T-helper 17 cell (primary cell): Measurements from ENCODE around the gene TM9SF4. TPM values are rescaled to one million over a fixed set of nuclear protein-coding genes. Genes with fewer than 3 reads are reported as not detected.

Experiments used
- ATAC-seq: fragments of 150-1000 bp; cut with Tn5 transposase; 2 replicates; pipeline ENCODE4 v1.10.0; 2021; ENCODE audit warnings: mild to moderate bottlenecking, moderate library complexity
- DNase-seq, 3 donors: peaks; one replicate each; pipeline versions ENCODE4 v3.0.0 to v3.0.0-alpha.2; 2020 to 2021
- H3K9me3 ChIP-seq: one replicate; pipeline ENCODE4 v1.7.0; 2013; ENCODE audit warnings: low read length, mild to moderate bottlenecking; ENCODE audit not compliant: control insufficient read depth, poor library complexity, severe bottlenecking
- H3K27ac Mint-ChIP-seq: one replicate; pipeline ENCODE4 v1.8.0; 2022; ENCODE audit warnings: mild to moderate bottlenecking, moderate library complexity, mixed read lengths
- H3K27me3 Mint-ChIP-seq: one replicate; pipeline ENCODE4 v1.8.0; 2022; ENCODE audit warnings: mixed read lengths
- H3K36me3 Mint-ChIP-seq: one replicate; pipeline ENCODE4 v1.8.0; 2022; ENCODE audit warnings: low read depth, mixed read lengths
- H3K4me1 Mint-ChIP-seq: one replicate; pipeline ENCODE4 v1.8.0; 2022; ENCODE audit warnings: mild to moderate bottlenecking, mixed read lengths
- H3K4me3 Mint-ChIP-seq: one replicate; pipeline ENCODE4 v1.8.0; 2022; ENCODE audit warnings: mild to moderate bottlenecking, moderate library complexity, mixed read lengths
- total RNA-seq, 4 donors: library from RNA in 2 of 4; stranded (reverse) in 2 of 4; gene quantifications; one replicate each; pipeline ENCODE4 v1.2.3 and lab custom pipeline; 2022 to 2026

TM9SF4 gene
- total RNA-seq, 2 donors from 2014 or later, result 41.2 to 42.4 TPM

DNA sequence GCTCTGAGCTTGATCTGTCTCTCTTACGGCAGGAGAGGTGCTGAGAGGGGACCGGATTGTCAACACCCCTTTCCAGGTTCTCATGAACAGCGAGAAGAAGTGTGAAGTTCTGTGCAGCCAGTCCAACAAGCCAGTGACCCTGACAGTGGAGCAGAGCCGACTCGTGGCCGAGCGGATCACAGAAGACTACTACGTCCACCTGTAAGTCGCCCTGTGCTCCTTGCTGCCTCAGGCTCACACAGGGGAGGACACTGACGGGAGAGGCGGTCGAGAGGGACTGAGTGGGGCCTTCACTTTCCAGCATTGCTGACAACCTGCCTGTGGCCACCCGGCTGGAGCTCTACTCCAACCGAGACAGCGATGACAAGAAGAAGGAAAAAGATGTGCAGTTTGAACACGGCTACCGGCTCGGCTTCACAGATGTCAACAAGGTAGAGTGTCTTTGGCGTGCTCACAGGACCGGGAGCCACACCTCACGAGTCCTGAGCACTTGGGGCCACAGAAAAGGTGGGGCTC, 32.0 kb downstream of the TM9SF4 start:
- H3K9me3 ChIP-seq, result no peaks in the 10 kb centered on the region
- H3K27ac Mint-ChIP-seq, result no peak overlapping the region
- ATAC-seq (no peak), DNase-seq (no peak)
- H3K27me3 Mint-ChIP-seq, result no peaks in the 10 kb centered on the region
- peaks cover 8% of the 10 kb centered on the region for H3K4me1 Mint-ChIP-seq
- no peak overlapping the region for H3K4me3 Mint-ChIP-seq
- H3K36me3 Mint-ChIP-seq, result peaks cover 30% of the 10 kb centered on the region

DNA sequence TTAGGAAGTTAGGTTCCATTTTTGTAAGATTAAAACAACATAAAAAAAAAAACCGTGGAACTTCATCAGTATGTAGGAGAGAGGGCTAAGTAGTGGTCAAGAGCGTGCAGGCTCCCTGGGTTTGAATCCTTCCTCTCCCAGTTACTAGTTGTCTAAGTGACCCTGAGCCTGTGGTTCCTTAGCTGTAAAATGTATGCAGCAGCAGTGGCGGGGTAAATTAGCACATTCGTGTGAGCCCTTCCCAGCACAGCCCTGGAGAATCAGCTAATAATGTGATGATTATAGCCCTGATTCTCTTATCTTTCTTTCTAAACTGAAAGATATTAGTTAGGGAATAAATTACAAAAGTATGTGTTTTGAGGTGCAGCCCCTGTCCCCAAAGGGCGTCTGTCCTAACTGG, 32.6 kb downstream of the TM9SF4 start:
- Mint-ChIP-seq H3K27ac (peak overlapping the region; percentile 43), H3K36me3 (peaks cover 30% of the 10 kb centered on the region), H3K4me3 (no peak overlapping the region), H3K4me1 (peaks cover 8% of the 10 kb centered on the region), H3K27me3 (no peaks in the 10 kb centered on the region)
- ATAC-seq, result no peak
- H3K9me3 ChIP-seq, result no peaks in the 10 kb centered on the region
- no peak for DNase-seq

DNA sequence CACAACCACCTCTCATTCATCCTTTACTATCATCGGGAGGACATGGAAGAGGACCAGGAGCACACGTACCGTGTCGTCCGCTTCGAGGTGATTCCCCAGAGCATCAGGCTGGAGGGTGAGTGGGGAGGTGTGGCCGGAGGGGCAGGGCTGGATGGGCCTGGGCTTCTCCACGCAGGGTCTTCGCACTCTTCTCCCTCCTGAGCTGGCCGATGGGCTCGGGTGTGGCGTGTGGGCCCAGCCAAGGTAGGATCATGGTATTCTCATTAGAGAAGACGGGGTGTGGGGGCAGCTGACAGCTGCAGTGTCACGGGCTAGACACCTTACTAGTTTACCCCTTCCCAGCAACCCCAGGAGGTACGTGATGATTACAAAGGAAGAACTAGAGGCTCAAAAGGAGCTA, 33.5 kb downstream of the TM9SF4 start:
- ATAC-seq (no peak), DNase-seq (no peak)
- Mint-ChIP-seq H3K4me3 (no peak overlapping the region), H3K27ac (peak overlapping the region; percentile 43), H3K4me1 (peaks cover 6% of the 10 kb centered on the region), H3K27me3 (no peaks in the 10 kb centered on the region), H3K36me3 (peaks cover 27% of the 10 kb centered on the region)
- H3K9me3 ChIP-seq, result no peaks in the 10 kb centered on the region

DNA sequence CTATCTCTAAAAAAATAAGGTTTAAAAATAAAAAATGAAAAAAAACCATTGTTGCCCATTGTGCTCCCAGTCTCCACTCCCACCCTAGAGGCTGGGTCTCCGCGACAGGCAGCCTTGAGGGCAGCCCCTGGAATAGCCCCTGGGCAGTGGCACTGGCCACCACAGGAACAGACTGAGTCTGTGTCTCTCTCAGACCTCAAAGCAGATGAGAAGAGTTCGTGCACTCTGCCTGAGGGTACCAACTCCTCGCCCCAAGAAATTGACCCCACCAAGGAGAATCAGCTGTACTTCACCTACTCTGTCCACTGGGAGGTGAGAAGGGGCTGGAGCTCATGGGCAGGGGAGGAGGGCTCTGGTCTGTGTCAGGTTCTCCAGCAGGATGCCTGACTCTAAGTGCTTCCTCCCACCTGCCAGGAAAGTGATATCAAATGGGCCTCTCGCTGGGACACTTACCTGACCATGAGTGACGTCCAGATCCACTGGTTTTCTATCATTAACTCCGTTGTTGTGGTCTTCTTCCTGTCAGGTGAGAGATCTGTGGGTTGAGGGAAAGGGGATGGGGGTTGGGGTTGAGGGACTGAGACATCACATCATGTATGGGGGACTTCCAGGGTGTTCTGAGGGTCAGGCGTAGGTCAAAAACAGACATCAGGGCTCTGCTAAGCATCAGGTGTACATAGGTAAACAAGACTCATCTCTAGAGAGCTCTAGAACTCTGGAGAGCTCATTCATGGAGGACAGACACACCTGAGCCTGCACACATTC, 35.6 kb downstream of the TM9SF4 start:
- no peak for ATAC-seq
- Mint-ChIP-seq H3K36me3 (peaks cover 15% of the 10 kb centered on the region), H3K27ac (peak overlapping the region; percentile 72)

DNA sequence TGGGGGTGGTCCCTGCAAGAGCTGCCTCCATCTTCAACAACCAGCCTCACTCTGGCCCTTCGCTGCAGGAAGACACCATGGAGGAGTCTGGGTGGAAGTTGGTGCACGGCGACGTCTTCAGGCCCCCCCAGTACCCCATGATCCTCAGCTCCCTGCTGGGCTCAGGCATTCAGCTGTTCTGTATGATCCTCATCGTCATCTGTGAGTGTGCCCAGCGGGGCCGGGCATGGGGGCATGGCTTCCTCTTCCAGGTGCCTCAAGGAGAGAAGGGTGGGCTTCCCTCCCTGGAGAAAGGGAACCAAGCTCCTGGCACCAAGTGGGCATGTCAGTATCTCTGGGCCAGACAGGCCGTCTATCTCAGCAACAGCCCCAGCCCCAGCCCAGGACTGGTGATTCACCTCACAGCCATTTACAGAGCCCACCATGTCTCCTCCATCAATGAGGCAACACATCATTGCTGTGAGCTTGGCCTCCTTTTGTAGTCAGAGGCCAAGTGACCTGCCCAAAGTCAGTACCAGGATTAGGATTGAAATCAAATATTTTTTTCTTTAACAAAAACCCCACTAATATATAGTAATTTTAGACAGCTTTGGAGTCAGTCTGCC, 40.2 kb downstream of the TM9SF4 start:
- Mint-ChIP-seq H3K4me3 (no peak overlapping the region), H3K27ac (no peak overlapping the region), H3K4me1 (peaks cover 2% of the 10 kb centered on the region), H3K27me3 (no peaks in the 10 kb centered on the region), H3K36me3 (peaks cover 8% of the 10 kb centered on the region)
- no peaks in the 10 kb centered on the region for H3K9me3 ChIP-seq
- ATAC-seq (no peak), DNase-seq (no peak)

More for the DNA sequence above, 35.6 kb downstream of the TM9SF4 start:
- no peak for DNase-seq
- Mint-ChIP-seq H3K27me3 (no peaks in the 10 kb centered on the region), H3K4me1 (no peaks in the 10 kb centered on the region), H3K4me3 (no peak overlapping the region)
- no peaks in the 10 kb centered on the region for H3K9me3 ChIP-seq

DNA sequence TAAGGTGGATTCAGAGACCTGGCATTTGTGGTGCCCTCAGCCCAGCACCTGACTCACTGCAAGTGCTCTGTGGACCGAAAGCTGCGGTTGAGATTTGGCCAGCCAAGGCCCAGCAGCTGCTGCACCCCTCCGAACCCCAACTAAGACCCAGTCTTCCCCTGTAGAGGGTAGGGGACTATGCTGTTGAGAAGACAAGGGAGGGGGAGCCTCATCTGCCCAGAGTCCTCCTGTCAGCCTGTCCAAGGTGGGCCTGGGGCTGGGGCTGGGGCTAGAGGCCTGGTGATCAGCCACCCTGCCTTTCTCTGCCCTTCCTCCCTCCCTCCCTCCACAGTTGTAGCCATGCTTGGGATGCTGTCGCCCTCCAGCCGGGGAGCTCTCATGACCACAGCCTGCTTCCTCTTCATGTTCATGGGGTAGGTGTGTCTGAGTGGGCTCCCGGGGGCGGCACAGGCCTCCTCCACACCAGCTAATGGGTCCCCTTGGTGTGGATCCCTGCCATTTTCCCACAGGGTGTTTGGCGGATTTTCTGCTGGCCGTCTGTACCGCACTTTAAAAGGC, 40.9 kb downstream of the TM9SF4 start:
- no peak for DNase-seq

DNA sequence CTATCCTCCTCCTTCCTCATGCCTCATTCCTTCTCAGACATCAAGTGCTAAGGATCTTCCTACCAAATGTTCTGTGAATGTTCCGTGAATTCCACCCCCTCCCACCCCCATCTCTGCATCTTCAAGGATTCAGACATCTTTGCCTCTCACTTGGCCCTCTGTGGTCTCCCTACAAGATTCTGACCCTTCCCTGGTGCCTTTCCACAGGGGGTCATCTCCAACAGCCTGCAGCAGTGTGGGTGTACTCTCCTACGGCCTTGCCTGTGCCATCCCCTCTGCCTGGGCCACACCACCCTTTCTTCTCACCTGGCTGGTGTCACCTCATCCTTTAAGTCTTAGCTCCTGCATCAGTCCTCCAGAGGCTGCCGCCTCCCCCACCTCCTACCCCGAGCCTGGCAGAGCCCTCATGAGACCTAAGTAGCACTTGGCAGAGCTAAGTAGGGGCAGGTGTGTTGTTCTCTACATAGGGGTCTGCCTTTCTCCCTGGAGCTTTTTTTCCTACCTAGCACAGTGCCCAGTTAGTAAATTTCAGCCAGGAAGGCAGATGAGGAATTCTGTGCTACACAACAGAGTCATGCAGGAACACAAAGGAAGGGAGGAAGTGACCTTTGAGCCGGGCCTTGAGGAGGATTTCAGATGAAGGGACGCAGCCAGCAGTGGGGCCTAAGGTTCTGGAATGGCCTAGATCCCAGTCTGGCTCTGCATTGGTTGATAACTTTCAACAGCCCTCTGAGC, 43.1 kb downstream of the TM9SF4 start:
- DNase-seq, result no peak
- H3K9me3 ChIP-seq, result no peaks in the 10 kb centered on the region
- Mint-ChIP-seq H3K27me3 (no peaks in the 10 kb centered on the region), H3K4me1 (peaks cover 7% of the 10 kb centered on the region), H3K36me3 (peaks cover 8% of the 10 kb centered on the region), H3K4me3 (no peak overlapping the region), H3K27ac (peak overlapping the region; percentile 78)
- ATAC-seq, result no peak

More for the DNA sequence above, 40.9 kb downstream of the TM9SF4 start:
- H3K27ac Mint-ChIP-seq, result peak overlapping the region; percentile 78
- ATAC-seq, result no peak
- H3K9me3 ChIP-seq, result no peaks in the 10 kb centered on the region
- H3K27me3 Mint-ChIP-seq, result no peaks in the 10 kb centered on the region
- H3K4me3 Mint-ChIP-seq, result no peak overlapping the region
- H3K4me1 Mint-ChIP-seq, result peaks cover 7% of the 10 kb centered on the region
- H3K36me3 Mint-ChIP-seq, result peaks cover 9% of the 10 kb centered on the region

DNA sequence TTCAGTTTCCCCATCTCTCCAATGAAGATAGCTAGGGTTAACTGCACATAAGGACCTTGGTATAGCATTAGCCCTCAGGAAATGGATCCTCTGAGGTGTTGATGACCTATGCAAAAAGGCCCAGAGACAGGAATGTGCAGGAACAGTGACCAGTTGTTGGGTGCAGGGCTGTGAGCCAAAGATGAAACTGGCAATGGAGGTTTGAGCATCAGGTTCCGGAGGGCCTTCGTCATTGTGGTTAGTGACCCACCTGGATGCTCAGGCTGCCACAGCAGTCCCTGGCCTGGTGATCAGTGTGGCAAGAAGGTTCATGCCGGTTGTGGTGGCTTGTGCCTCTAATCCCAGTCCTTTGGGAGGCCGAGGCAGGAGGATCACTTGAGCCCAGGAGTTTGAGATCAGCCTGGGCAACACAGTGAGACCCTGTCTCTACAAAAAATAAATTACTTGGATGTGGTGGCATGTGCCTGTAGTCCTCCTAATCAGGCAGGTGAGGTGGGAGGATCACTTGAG, 43.7 kb downstream of the TM9SF4 start:
- ATAC-seq, result no peak
- Mint-ChIP-seq H3K4me1 (peaks cover 7% of the 10 kb centered on the region), H3K36me3 (peaks cover 8% of the 10 kb centered on the region), H3K27me3 (no peaks in the 10 kb centered on the region), H3K27ac (peak overlapping the region; percentile 78), H3K4me3 (no peak overlapping the region)
- DNase-seq, result no peak
- H3K9me3 ChIP-seq, result no peaks in the 10 kb centered on the region

DNA sequence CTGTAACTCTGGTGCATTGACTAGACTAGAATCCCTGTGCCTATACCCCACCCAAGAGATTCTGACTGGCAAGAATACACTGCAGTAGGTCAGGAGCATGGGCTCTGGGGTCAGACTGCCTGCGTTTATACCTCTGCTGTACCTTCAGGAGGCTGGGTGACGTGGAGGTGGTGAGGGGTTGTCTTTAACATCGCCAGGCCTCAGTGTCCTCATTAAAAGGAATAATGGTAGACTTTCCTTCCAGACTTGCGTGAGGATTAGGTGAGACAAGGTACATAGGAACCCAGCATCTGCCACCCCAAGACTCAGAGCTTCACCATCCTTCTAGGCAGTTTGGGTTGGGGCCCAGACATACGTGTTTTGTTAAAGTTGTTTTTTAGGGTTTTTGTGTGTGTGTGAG, 44.3 kb downstream of the TM9SF4 start:
- Mint-ChIP-seq H3K4me1 (peaks cover 7% of the 10 kb centered on the region), H3K4me3 (no peak overlapping the region), H3K27me3 (no peaks in the 10 kb centered on the region), H3K27ac (no peak overlapping the region), H3K36me3 (peaks cover 8% of the 10 kb centered on the region)
- DNase-seq (no peak), ATAC-seq (no peak)
- H3K9me3 ChIP-seq, result no peaks in the 10 kb centered on the region

DNA sequence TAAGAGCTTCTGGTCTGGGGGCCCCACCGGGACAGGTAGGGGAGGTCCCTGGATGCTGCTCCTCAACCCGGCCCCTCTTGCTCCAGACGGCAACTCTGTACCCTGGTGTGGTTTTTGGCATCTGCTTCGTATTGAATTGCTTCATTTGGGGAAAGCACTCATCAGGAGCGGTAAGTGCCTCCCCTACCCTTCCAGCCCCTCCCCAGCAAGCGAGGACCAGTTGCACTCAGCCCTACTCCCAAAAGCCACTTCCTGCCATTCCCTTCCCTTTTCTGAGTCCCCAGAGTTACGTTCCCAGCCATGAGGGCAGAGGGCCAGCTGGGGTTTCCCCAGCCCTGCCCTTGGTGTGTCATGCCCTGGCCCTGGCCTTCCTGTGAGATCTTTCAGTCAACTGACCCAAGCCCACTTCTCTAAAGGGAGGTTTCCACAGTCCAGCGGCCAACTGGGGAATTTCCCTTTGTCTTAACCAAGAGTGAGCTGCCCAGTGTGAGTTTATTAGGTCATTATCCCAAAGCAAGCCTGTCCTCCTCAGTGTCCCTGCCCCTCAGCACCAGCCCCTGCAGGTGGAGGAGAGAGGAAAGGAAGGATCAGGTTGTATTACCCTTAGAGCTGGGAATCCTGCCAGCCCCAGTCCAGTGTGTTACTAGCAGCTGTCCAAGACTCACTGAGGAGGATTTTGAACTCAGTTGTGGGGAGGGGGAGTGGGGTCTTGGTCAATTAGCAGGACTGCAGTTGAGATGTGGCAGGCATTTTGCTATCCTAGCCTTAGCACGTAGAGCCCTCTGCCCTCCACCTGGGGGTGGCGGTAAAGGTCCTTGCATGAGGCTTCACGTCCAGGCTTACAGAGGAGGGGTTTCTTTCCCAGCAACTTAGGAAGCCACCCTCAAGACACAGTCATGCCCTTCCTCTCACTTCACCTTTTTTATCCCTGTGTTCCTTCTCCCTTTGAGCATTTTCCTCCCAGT, 45.8 kb downstream of the TM9SF4 start:
- peak; percentile 59 for ATAC-seq
- Mint-ChIP-seq H3K4me1 (peaks cover 7% of the 10 kb centered on the region), H3K4me3 (no peak overlapping the region), H3K36me3 (peaks cover 8% of the 10 kb centered on the region), H3K27ac (no peak overlapping the region), H3K27me3 (no peaks in the 10 kb centered on the region)
- no peak for DNase-seq
- no peaks in the 10 kb centered on the region for H3K9me3 ChIP-seq

DNA sequence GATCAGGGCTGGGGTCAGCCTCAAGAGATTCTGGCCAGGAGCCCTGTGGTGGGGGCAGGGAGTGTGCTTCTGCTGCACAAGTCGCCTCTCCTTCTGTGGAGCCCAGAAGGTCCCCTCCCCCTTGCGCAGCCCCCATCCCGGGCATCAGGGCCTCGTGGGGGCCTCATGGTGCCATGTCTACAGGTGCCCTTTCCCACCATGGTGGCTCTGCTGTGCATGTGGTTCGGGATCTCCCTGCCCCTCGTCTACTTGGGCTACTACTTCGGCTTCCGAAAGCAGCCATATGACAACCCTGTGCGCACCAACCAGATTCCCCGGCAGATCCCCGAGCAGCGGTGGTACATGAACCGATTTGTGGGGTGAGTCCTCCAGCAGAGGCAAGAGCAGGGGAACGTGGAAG, 48.1 kb downstream of the TM9SF4 start:
- H3K27ac Mint-ChIP-seq, result peak overlapping the region; percentile 60
- DNase-seq, result no peak
- no peak overlapping the region for H3K4me3 Mint-ChIP-seq
- ATAC-seq, result no peak
- H3K9me3 ChIP-seq, result no peaks in the 10 kb centered on the region
- peaks cover 7% of the 10 kb centered on the region for H3K36me3 Mint-ChIP-seq
- peaks cover 7% of the 10 kb centered on the region for H3K4me1 Mint-ChIP-seq
- no peaks in the 10 kb centered on the region for H3K27me3 Mint-ChIP-seq

DNA sequence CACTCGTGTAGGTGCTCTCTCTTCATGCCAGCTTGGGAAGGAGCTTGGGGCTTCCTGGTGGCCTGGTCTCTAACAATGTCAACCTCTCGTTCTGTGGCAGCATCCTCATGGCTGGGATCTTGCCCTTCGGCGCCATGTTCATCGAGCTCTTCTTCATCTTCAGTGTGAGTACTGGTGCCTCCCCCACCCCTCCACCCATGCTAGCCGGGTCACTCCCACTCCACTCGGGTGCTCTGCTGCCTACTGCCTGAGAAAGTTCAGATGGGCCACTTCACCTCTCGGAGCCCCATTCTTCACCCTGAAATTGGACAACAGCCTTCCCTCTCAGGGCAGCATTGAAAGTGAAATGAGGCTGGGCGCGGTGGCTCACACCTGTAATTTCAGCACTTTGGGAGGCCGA, 48.8 kb downstream of the TM9SF4 start:
- ATAC-seq, result no peak
- peaks cover 7% of the 10 kb centered on the region for H3K4me1 Mint-ChIP-seq
- H3K27me3 Mint-ChIP-seq, result no peaks in the 10 kb centered on the region
- no peaks in the 10 kb centered on the region for H3K9me3 ChIP-seq
- peaks cover 8% of the 10 kb centered on the region for H3K36me3 Mint-ChIP-seq
- no peak overlapping the region for H3K27ac Mint-ChIP-seq
- H3K4me3 Mint-ChIP-seq, result no peak overlapping the region
- no peak for DNase-seq
